IPS DF 19.7 (cell line): Measurements from ENCODE around the gene DEAF1.

ENCODE experiments used
- DNase-seq: peaks from one replicate; pipeline ENCODE4 v3.0.0-alpha.2; 2013; ENCODE audit warnings: low read depth, low spot score

The DEAF1 gene

GRCh38 chr11:611001-611996 is 83.7 kb downstream of the DEAF1 start:
- no peak for DNase-seq

DNA sequence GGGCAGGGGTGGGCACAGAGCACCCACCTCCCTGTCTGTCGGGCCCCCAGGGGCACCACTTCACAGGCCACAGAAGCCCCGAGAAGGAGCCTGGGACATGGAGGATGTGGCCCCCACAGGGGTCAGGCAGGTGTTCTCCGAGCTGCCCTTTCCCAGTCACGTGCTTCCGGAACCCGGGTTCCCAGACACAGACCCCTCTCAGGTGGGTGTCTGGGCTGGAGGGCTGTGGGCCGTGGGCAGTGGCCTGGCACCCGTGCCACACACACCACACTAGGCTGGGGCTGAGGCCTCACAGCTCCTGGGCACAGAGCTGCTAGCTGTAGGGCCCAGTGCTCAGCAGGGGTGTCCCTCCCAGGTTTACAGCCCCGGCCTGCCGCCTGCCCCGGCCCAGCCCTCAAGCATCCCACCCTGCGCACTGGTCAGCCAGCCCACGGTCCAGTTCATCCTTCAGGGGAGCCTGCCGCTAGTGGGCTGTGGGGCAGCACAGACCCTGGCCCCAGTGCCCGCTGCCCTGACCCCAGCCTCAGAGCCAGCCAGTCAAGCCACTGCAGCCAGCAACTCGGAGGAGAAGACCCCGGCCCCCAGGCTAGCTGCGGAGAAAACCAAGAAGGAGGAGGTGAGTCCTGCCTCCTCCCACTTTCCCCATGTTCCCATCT is 84.7 kb downstream of the DEAF1 start:
- no peak for DNase-seq

- DNase-seq = no peak
Observed at GRCh38 chr11:609341-609811, 85.6 kb downstream of the DEAF1 start.

DNA sequence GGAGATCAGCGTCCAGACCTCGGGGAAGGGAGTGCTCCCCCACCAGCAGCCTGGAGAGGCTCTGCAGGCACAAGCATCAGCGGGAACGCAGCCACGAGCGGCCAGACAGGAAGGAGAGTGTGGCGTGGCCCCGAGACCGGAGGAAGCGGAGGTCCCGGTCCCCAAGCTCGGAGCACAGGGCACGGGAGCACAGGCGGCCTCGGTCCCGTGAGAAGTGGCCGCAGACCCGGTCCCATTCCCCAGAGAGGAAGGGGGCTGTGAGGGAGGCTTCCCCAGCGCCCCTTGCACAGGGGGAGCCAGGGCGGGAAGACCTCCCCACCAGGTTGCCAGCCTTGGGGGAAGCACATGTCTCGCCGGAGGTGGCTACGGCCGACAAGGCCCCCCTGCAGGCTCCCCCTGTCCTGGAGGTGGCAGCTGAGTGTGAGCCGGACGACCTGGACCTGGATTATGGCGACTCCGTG is 86.2 kb downstream of the DEAF1 start:
- DNase-seq = no peak

DNA sequence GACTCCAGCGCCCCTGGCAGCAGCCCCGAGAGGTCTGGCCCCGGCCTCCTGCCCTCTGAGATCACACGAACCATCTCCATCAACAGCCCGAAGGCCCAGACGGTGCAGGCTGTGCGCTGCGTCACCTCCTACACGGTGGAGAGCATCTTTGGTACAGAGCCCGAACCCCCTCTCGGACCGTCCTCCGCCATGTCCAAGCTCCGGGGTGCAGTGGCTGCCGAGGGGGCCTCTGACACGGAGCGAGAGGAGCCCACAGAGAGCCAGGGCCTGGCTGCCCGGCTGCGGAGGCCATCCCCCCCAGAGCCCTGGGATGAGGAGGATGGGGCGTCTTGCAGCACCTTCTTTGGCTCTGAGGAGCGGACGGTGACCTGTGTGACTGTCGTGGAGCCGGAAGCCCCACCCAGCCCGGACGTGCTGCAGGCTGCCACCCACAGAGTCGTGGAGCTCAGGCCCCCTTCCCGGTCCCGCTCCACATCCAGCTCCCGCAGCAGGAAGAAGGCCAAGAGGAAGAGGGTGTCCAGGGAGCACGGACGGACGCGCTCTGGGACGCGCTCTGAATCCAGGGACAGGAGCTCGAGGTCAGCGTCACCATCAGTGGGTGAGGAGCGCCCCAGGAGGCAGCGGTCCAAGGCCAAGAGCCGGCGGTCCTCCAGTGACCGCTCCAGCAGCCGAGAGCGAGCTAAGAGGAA is 86.9 kb downstream of the DEAF1 start:
- DNase-seq = no peak

- DNase-seq = no peak
Observed at GRCh38 chr11:607020-607780, 87.8 kb downstream of the DEAF1 start.

GRCh38 chr11:606245-606644 is 88.8 kb downstream of the DEAF1 start:
- no peak for DNase-seq

- DNase-seq = no peak
Observed at GRCh38 chr11:605286-606129, 89.5 kb downstream of the DEAF1 start.

DNA sequence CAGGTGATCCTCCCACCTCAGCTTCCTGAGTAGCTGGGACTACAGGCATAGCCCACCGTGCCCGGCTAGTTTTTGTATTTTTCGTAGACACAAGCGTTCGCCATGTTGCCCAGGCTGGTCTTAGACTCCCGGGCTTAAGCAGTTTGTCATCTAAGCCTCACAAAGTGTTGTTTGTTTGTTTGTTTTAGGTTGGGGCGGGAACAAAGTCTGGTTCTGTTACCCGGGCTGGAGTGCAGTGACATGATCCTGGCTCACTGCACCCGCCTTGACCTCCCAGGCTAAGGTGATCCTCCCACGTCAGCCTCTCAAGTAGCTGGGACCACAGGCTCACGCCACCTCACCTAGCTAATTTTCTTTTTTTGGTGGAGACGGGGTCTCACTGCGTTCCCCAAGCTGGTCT is 91.9 kb downstream of the DEAF1 start:
- DNase-seq = no peak

DNA sequence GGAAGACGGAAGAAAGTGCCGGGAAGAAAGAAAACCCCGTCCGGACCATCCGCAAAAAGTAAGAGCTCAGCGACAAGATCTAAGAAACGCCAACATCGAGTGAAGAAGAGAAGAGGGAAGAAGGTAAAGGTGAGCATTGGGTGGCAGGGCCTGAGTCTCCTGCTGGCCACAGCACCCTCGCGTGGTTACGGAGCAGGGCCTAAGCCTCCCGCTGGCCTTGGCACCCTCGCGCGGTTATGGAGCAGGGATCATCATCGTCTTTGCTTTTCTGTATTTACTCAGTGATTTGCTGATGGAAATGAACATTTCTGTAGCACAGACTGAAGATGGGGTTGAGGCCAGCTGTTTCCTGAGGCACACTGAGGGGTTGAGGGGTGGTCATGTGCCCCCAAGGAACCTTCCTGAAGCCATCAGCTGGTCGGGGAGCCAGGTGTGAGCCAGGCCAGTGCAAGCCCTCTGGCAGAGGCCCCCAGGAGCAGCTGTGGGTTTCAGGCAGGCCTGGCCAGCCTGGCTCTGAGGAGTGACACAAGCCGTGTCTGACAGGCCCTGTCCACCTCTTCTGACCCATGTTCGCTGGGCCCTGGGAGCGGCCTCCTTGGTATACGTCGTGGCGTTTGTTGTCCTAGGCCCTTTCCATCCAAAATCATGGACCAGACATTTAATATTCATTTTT is 93.3 kb downstream of the DEAF1 start:
- DNase-seq = no peak

DNA sequence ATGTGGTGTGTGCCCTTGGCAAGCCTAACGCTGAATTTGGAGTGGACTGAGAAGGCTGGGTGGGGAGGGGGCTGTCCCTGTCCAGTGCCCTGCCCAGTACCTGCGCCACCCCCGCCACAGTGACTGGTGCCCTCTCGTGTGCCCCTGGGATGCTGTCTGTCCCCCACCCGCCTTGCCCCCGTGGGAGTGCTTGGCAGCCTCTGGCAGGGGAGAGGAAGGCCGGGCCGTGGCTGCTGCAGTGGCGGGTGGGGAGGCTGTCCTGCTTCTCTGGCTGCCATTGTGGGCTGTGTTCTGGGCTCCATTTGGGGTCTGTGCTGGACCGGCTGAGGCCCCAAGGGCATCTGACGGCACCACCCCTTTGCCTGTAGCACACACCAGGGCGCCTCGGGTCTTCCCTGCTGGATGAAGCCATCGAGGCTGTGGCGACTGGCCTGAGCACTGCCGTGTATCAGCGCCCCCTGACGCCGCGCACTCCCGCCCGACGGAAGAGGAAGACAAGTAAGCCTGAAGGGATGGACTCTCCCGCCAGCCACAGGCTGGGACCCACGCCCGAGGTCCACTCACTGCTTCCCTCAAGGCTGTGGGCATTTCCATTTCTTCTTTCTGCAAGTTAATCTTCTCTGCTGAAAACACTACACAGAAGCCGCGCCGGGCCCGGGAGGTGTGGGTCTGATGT is 96.9 kb downstream of the DEAF1 start:
- DNase-seq = no peak

- no peak for DNase-seq
Observed at GRCh38 chr11:597166-597725, 97.8 kb downstream of the DEAF1 start.

DNA sequence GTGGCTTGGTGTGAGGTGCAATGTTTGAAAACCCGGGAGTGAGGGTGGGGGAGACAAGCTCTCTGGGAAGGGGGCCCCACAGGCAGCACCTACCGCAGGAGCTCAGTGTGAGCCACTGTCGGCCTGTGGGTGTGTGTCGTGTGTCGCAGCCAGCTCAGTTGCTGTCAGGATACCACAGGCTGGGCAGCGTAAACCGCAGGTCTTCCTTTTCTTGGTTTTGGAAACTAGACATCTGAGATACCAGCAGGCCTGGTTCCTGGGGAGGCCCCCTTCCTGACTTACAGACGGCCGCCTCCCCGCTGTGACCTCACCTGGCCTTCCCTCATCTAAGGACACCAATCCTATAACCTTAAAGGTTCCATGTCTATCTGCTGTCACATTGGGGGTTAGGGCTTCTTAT is 98.6 kb downstream of the DEAF1 start:
- no peak for DNase-seq

DNA sequence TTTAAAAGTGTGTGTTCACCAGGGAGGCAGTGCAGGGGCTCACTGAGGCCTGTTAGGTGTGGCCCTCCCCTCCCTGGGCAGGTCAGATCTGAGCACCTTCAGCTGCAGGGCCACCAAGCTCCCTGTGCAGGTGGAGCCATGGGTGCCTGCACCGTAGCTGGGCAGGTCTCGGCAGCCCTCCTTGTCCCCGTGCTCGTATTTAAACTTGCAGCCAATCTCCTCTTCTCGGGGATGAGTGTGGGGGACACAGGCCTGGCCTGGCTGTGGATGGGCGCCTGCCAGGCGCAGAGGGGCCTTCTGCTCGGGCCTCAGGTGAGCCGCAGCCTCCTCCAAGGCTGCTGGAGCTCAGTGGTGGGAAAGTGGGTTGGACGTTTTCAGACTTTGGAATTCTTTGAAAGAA is 99.6 kb downstream of the DEAF1 start:
- DNase-seq = no peak
